ENCODE results near the gene CADPS. TPM values are rescaled to one million over a fixed set of nuclear protein-coding genes. Genes with fewer than 3 reads are reported as not detected.

CADPS gene
- total and polyA plus RNA-seq, 5 donors from 2014 or later: not detected

DNA sequence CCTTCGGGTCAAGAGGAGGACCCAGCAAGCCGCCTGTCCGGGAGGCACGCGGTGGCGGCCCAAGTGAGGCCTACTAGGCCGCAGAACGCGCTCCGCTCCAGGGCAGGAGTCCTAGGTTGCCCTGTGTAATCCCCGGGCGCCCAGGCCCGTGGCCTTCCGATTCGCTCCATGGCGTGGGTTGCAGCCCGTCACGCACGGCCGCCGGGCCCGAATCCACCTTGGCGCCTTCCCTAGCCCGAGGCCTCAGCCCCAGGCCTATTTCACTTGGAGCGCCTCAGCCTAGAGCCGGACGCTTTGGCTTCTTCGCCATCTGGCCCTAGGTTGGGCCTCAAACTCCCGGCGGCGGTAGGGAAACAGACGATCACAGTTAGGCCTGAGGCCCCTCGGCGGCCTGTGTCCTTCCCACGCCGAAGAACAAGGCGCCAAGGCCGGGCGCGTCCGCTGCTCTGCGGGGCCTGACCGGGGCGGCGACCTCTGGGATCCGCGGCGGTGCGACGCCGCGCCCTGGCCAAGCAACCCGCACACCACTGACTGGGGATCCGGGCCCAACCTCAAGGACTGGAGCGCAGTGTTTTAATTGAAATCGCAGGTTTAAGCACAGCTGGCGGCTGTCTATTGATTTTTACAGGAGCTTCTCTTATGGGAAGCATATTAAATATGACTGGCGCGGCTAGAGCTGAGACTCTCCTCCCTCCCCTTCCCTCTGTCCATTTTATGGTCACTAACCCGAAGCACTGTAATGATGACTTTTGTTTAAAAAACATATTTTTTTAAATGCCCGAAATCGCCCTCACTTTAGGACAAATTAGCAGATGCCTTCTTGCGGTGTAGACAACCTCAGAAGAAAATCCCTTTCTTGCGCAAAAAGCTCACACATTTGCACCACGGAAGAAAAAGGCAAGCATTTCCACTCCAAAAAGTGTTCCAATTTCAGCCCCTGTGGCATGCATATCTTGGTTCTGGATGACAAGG, 498.0 kb downstream of the CADPS start:
- Mint-ChIP-seq H3K27ac (no peak overlapping the region), H3K4me3 (no peak overlapping the region)
- peaks cover 39% of the 10 kb centered on the region for H3K27me3 ChIP-seq (ENCODE audit: control insufficient read depth, insufficient read depth, low read length)

DNA sequence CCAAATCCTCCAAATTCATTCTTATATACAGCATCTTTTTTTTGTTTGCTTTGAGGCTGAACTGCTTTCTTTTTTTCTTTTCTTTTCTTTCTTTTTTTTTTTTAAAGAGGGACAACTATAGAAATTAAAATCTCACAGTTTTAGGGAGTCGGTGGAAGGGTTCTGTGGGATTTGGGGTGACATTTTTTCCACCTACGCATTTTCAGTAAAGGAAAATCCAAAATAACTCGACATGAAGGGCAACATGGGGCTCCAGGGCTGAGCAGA, 498.8 kb downstream of the CADPS start:
- Mint-ChIP-seq H3K36me3 (no peaks in the 10 kb centered on the region), H3K27ac (no peak overlapping the region), H3K27me3 (peaks cover 65% of the 10 kb centered on the region), H3K4me3 (no peak overlapping the region), H3K4me1 (peaks cover 0 to 10% (median 7%) of the 10 kb centered on the region in 4 donors), H3K9me3 (peaks cover 0 to 6% (median 1%) of the 10 kb centered on the region in 7 donors)
- no peak overlapping the region for H3K4me3 ChIP-seq (ENCODE audit: low read depth, low read length)
- no peak overlapping the region for H3K27ac ChIP-seq (ENCODE audit: insufficient read depth, low read length, poor library complexity, severe bottlenecking)
- peaks cover 39% of the 10 kb centered on the region for H3K27me3 ChIP-seq (ENCODE audit: control insufficient read depth, insufficient read depth, low read length)
- no peak for DNase-seq
- H3K36me3 ChIP-seq (ENCODE audit: control insufficient read depth, insufficient read depth, low read length): no peaks in the 10 kb centered on the region
- no peaks in the 10 kb centered on the region for H3K9me3 ChIP-seq (ENCODE audit: control insufficient read depth in 2 of 2, low read length in 2 of 2)
- no peak for ATAC-seq (ENCODE audit: low read depth in 2 of 2)
- H3K4me1 ChIP-seq (ENCODE audit: control insufficient read depth, insufficient read depth, low read length, poor library complexity, severe bottlenecking): no peaks in the 10 kb centered on the region

More for the DNA sequence above, 498.0 kb downstream of the CADPS start:
- Mint-ChIP-seq H3K9me3 (peaks cover 0 to 6% (median 1%) of the 10 kb centered on the region in 7 donors), H3K27me3 (peaks cover 71% of the 10 kb centered on the region), H3K4me1 (peaks cover 0 to 10% (median 7%) of the 10 kb centered on the region in 4 donors), H3K36me3 (no peaks in the 10 kb centered on the region)
- no peak for ATAC-seq (ENCODE audit: low read depth in 2 of 2)
- H3K36me3 ChIP-seq (ENCODE audit: control insufficient read depth, insufficient read depth, low read length): no peaks in the 10 kb centered on the region
- H3K4me1 ChIP-seq (ENCODE audit: control insufficient read depth, insufficient read depth, low read length, poor library complexity, severe bottlenecking): no peaks in the 10 kb centered on the region
- H3K4me3 ChIP-seq (ENCODE audit: low read depth, low read length): no peak overlapping the region
- no peak for DNase-seq
- no peaks in the 10 kb centered on the region for H3K9me3 ChIP-seq (ENCODE audit: control insufficient read depth in 2 of 2, low read length in 2 of 2)
- no peak overlapping the region for H3K27ac ChIP-seq (ENCODE audit: insufficient read depth, low read length, poor library complexity, severe bottlenecking)

DNA sequence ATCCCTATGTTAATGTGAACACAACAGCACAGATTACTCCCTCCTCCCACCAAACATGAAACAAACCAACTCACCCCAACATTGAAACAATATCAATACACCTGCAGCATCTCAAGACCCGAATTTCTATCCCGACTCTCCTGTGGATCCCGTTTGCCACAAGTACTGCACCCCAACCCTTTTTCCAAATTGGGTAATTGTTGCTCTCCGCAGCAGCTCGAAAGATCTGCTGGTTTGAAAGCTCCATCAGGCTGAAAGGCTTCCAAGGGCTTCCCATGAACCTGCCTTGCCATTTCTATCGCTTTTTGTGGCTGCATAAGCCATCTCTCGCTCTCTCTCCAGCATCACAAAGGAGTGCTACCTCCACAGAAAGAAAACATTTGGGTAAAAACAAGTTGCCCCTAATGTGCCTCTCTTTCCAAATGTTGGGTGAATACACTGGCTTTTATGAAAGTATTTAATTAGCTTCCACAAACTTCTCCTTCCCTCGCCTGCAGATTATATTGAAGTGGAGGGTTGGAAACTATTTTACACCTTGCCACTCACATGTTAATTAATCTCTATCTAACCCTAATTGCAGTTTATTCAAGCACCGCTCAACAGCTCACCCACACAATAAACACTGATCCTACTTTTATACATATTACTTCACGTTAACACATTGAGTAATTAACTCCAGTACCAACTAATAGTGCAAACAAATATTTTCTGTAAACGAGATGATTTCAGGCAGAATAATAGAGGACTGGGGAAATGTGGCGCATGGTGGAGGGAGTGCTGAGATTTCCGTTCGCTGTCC, 499.4 kb downstream of the CADPS start:
- H3K9me3 Mint-ChIP-seq: peaks cover 0 to 6% (median 2%) of the 10 kb centered on the region in 7 donors
- H3K27ac Mint-ChIP-seq: no peak overlapping the region
- H3K27me3 ChIP-seq (ENCODE audit: control insufficient read depth, insufficient read depth, low read length): peaks cover 39% of the 10 kb centered on the region
- H3K27me3 Mint-ChIP-seq: peaks cover 65% of the 10 kb centered on the region
- no peaks in the 10 kb centered on the region for H3K36me3 ChIP-seq (ENCODE audit: control insufficient read depth, insufficient read depth, low read length)
- H3K36me3 Mint-ChIP-seq: no peaks in the 10 kb centered on the region
- ATAC-seq (ENCODE audit: low read depth in 2 of 2) (no peak), DNase-seq (no peak)
- no peak overlapping the region for H3K27ac ChIP-seq (ENCODE audit: insufficient read depth, low read length, poor library complexity, severe bottlenecking)
- no peak overlapping the region for H3K4me3 Mint-ChIP-seq
- peaks cover 0 to 10% (median 7%) of the 10 kb centered on the region in 4 donors for H3K4me1 Mint-ChIP-seq
- no peaks in the 10 kb centered on the region for H3K9me3 ChIP-seq (ENCODE audit: control insufficient read depth in 2 of 2, low read length in 2 of 2)
- H3K4me3 ChIP-seq (ENCODE audit: low read depth, low read length): no peak overlapping the region
- no peaks in the 10 kb centered on the region for H3K4me1 ChIP-seq (ENCODE audit: control insufficient read depth, insufficient read depth, low read length, poor library complexity, severe bottlenecking)

DNA sequence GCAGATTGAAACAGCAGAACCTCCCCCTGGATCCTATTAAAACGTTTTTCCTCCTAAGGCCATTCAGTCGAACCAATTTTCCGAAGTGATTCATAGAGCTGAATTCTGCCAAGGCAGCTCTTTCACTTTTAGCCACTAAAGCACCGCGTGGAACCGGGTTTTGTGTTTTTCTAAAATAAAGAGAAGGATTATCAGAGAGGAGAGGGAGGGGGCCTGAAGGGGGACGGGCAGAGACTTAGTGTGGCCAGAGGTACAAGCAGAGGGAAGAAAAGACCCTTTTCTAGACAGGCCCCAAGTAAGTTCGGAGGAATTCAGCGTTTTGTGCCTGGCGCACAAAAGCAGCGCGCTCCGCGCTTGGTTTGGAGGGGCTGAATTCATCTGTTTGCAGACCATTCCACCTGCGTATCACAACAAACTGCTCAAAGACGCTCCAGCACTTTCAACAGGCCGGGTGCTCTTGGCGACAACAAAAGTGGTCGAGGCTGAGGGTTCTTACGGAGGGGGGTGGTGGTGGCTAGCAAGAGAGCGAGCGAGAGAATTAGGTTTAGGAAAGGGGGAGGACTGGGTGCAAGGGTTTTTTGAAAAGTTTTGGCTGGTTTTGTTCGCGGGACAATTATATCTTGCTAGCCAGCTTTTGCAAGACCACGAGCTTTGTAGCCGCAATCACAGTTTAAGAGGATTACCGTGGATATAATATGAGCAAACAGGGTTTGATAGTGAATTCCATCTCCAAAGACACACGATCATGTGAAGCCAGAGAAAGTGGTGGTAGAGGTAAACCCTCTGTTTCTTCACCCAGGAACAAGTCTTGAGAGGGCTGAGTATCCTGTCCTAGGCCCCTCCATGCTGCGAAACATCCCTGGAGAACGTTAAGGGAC, 500.6 kb downstream of the CADPS start:
- Mint-ChIP-seq H3K9me3 (peaks cover 0 to 6% (median 2%) of the 10 kb centered on the region in 7 donors), H3K36me3 (no peaks in the 10 kb centered on the region), H3K27me3 (peaks cover 62% of the 10 kb centered on the region), H3K4me1 (peaks cover 0 to 10% (median 7%) of the 10 kb centered on the region in 4 donors), H3K4me3 (no peak overlapping the region), H3K27ac (no peak overlapping the region)
- no peak for ATAC-seq (ENCODE audit: low read depth in 2 of 2)
- DNase-seq: no peak
- Histone ChIP-seq H3K27me3 (ENCODE audit: control insufficient read depth, insufficient read depth, low read length) (peaks cover 31% of the 10 kb centered on the region), H3K36me3 (ENCODE audit: control insufficient read depth, insufficient read depth, low read length) (no peaks in the 10 kb centered on the region), H3K27ac (ENCODE audit: insufficient read depth, low read length, poor library complexity, severe bottlenecking) (no peak overlapping the region), H3K4me3 (ENCODE audit: low read depth, low read length) (no peak overlapping the region), H3K9me3 (ENCODE audit: control insufficient read depth in 2 of 2, low read length in 2 of 2) (no peaks in the 10 kb centered on the region), H3K4me1 (ENCODE audit: control insufficient read depth, insufficient read depth, low read length, poor library complexity, severe bottlenecking) (no peaks in the 10 kb centered on the region)

DNA sequence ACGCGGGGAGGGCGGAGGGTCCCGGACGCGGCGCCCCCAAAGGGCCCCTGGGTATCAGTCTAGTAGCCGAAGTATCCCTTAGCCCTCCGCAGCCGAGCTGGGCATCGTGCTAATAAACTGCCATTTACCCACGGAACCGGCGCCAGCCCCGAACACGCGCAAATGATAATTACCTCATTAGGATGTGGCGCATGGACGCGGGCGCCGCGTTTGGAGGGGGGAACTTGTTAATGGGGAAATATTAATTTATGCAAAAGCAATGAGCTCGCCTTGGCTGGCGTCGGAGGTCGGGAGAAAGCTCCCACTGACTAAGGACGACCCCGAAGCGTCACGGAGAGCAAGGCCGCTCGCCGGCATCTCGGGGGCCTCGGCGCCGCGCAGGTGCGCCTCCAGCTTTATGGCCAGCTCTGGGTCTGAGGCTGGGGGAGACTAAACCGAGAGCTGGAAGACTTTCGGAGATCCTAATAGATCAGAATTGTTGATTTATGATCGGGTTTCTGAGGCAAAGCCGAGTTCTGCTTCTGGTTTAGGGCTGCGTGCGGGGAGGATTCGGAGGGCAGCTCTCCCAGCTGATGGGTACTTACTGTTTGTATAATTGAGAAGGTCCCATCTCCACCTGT, 501.4 kb downstream of the CADPS start:
- Mint-ChIP-seq H3K36me3 (no peaks in the 10 kb centered on the region), H3K27ac (no peak overlapping the region), H3K27me3 (peaks cover 60% of the 10 kb centered on the region), H3K4me3 (no peak overlapping the region), H3K4me1 (peaks cover 0 to 8% (median 7%) of the 10 kb centered on the region in 4 donors), H3K9me3 (peaks cover 0 to 6% (median 2%) of the 10 kb centered on the region in 7 donors)
- H3K27me3 ChIP-seq (ENCODE audit: control insufficient read depth, insufficient read depth, low read length): peaks cover 25% of the 10 kb centered on the region
- no peaks in the 10 kb centered on the region for H3K4me1 ChIP-seq (ENCODE audit: control insufficient read depth, insufficient read depth, low read length, poor library complexity, severe bottlenecking)
- ATAC-seq (ENCODE audit: low read depth in 2 of 2) (no peak), DNase-seq (no peak)
- no peak overlapping the region for H3K27ac ChIP-seq (ENCODE audit: insufficient read depth, low read length, poor library complexity, severe bottlenecking)
- H3K9me3 ChIP-seq (ENCODE audit: control insufficient read depth in 2 of 2, low read length in 2 of 2): no peaks in the 10 kb centered on the region
- no peak overlapping the region for H3K4me3 ChIP-seq (ENCODE audit: low read depth, low read length)
- H3K36me3 ChIP-seq (ENCODE audit: control insufficient read depth, insufficient read depth, low read length): no peaks in the 10 kb centered on the region

DNA sequence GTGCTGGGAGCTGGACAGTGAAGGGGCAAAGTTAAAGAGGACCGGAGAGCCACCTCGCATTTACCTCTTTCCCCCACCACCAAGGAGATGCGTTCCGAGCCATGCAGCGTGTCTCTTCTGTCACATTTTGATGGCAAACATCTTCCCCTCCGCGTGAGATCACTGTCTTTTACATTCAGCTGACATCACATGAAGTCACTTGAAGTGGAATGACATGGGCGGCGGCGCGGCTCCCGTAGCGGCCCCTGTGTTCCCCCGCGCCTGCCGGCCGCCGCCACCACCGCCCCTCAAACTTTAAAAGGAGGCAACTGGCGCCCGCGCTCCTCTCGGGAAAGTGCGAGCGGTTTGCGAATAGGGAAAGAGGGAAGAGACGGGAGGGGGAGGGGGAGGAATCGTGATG, 502.0 kb downstream of the CADPS start, which contains the start of gene FEZF2:
TSS of gene FEZF2 (minus strand) at position 336 of the 400 bp plus-strand sequence. CDS start 682 bp downstream, outside the sequence.
- Mint-ChIP-seq H3K27me3 (peaks cover 61% of the 10 kb centered on the region), H3K4me1 (peaks cover 0 to 9% (median 6%) of the 10 kb centered on the region in 4 donors), H3K36me3 (no peaks in the 10 kb centered on the region), H3K27ac (no peak within 1 kb of the TSS), H3K9me3 (peaks cover 0 to 6% (median 2%) of the 10 kb centered on the region in 7 donors), H3K4me3 (no peak within 1 kb of the TSS)
- H3K36me3 ChIP-seq (ENCODE audit: control insufficient read depth, insufficient read depth, low read length): no peaks in the 10 kb centered on the region
- no peak for DNase-seq
- no peaks in the 10 kb centered on the region for H3K4me1 ChIP-seq (ENCODE audit: control insufficient read depth, insufficient read depth, low read length, poor library complexity, severe bottlenecking)
- no peak for ATAC-seq (ENCODE audit: low read depth in 2 of 2)
- H3K9me3 ChIP-seq (ENCODE audit: control insufficient read depth in 2 of 2, low read length in 2 of 2): no peaks in the 10 kb centered on the region
- peaks cover 22% of the 10 kb centered on the region for H3K27me3 ChIP-seq (ENCODE audit: control insufficient read depth, insufficient read depth, low read length)
- no peak within 1 kb of the TSS for H3K27ac ChIP-seq (ENCODE audit: insufficient read depth, low read length, poor library complexity, severe bottlenecking)
- H3K4me3 ChIP-seq (ENCODE audit: low read depth, low read length): no peak within 1 kb of the TSS

DNA sequence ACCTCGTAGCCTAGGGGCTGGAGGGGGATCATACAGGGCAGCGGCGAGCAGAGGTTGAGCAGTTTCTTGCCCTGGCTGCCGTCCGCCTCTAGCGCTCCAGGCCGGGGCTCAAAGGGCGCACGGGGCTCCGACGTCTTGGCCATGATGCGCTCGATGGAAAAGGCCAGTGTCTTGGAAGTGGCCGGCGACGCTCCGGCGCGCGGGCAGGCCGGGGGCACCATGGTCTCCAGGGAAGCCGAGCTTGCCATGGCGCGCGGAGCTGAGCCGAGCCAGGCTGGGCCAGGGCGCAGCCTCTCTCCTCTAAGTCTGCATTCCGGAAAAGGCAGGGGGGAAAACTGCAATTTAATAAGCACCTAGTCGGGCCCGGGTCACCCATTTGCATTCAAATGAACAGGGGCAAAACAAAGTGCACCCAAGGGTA, 502.6 kb downstream of the CADPS start:
- Histone ChIP-seq H3K9me3 (ENCODE audit: control insufficient read depth in 2 of 2, low read length in 2 of 2) (no peaks in the 10 kb centered on the region), H3K4me3 (ENCODE audit: low read depth, low read length) (no peak overlapping the region), H3K4me1 (ENCODE audit: control insufficient read depth, insufficient read depth, low read length, poor library complexity, severe bottlenecking) (no peaks in the 10 kb centered on the region), H3K27ac (ENCODE audit: insufficient read depth, low read length, poor library complexity, severe bottlenecking) (no peak overlapping the region), H3K36me3 (ENCODE audit: control insufficient read depth, insufficient read depth, low read length) (no peaks in the 10 kb centered on the region), H3K27me3 (ENCODE audit: control insufficient read depth, insufficient read depth, low read length) (peaks cover 24% of the 10 kb centered on the region)
- no peak overlapping the region for H3K27ac Mint-ChIP-seq
- peaks cover 0 to 8% (median 6%) of the 10 kb centered on the region in 4 donors for H3K4me1 Mint-ChIP-seq
- DNase-seq (no peak), ATAC-seq (ENCODE audit: low read depth in 2 of 2) (no peak)
- H3K9me3 Mint-ChIP-seq: peaks cover 0 to 6% (median 2%) of the 10 kb centered on the region in 7 donors
- peaks cover 66% of the 10 kb centered on the region for H3K27me3 Mint-ChIP-seq
- no peak overlapping the region for H3K4me3 Mint-ChIP-seq
- no peaks in the 10 kb centered on the region for H3K36me3 Mint-ChIP-seq

Data from CD4-positive, CD25-positive, alpha-beta regulatory T cell (primary cell).